WTC11 (cell line): ENCODE data around the gene ARHGAP26.

Experiments used
- ATF1 ChIP-seq: sonication (generic); formaldehyde crosslinking; IDR thresholded peaks from 2 replicates; pipeline ENCODE4 v1.8.1; 2023; ENCODE audit warnings: mild to moderate bottlenecking, moderate library complexity, missing genetic modification reagents
- ATF3 ChIP-seq: sonication (generic); formaldehyde crosslinking; conservative IDR thresholded peaks from 2 replicates; pipeline ENCODE4 v1.8.1; 2022; ENCODE audit warnings: mild to moderate bottlenecking, missing genetic modification reagents
- CREB1 ChIP-seq: sonication (generic); formaldehyde crosslinking; IDR thresholded peaks from 2 replicates; pipeline ENCODE4 v1.8.0; 2023; ENCODE audit warnings: mild to moderate bottlenecking, missing genetic modification reagents
- CTCF ChIP-seq: fragments of 200-600 bp; IDR thresholded peaks from 2 replicates; pipeline ENCODE4 v1.8.0; 2022; ENCODE audit warnings: antibody characterized with exemption
- E2F1 ChIP-seq: sonication (generic); formaldehyde crosslinking; IDR thresholded peaks from 2 replicates; pipeline ENCODE4 v1.8.0; 2022; ENCODE audit warnings: mild to moderate bottlenecking, missing genetic modification reagents
- ESRRA ChIP-seq: sonication (generic); formaldehyde crosslinking; IDR thresholded peaks from 2 replicates; pipeline ENCODE4 v1.8.1; 2022; ENCODE audit warnings: mild to moderate bottlenecking, missing genetic modification reagents, borderline replicate concordance
- RELA ChIP-seq: sonication (generic); formaldehyde crosslinking; IDR thresholded peaks from 2 replicates; pipeline ENCODE4 v1.8.1; 2022; ENCODE audit warnings: missing genetic modification reagents, mild to moderate bottlenecking, borderline replicate concordance
- SMAD4 ChIP-seq: sonication (generic); formaldehyde crosslinking; IDR thresholded peaks from 2 replicates; pipeline ENCODE4 v1.8.0; 2022; ENCODE audit warnings: mild to moderate bottlenecking, missing genetic modification reagents

- TF ChIP-seq CTCF: no peak
- no peak for TF ChIP-seq RELA
- TF ChIP-seq ATF1 (CRISPR knock-in tag): no peak
- TF ChIP-seq E2F1 (CRISPR knock-in tag): no peak
- no peak for TF ChIP-seq ATF3 (CRISPR knock-in tag)
- no peak for TF ChIP-seq CREB1
- no peak for TF ChIP-seq ESRRA
- no peak for TF ChIP-seq SMAD4 (CRISPR knock-in tag)
Measured at GRCh38 chr5:142946547-142947426, 176.6 kb downstream of the ARHGAP26 start.
